Sigmoid colon (tissue), 4 donors: ENCODE results near the gene ADGRA3.

Source experiments
- EP300 ChIP-seq, 4 donors: sonication (generic); formaldehyde crosslinking; IDR thresholded peaks; one replicate each; pipeline ENCODE4 v1.6.1; 2017; ENCODE audit warnings: antibody characterized with exemption in 4 of 4
- POLR2A ChIP-seq, 2 donors: fragments of 450-650 bp; IDR thresholded peaks; one replicate each; pipeline ENCODE4 v1.6.1; 2016; ENCODE audit warnings: antibody characterized with exemption in 2 of 2, mild to moderate bottlenecking in 2 of 2, moderate library complexity in 2 of 2
- TF ChIP-seq, protein P1 (sequence below), 4 experiments: fragments of 450-650 bp in 3 of 4; fragments of 200-600 bp in 1 of 4; IDR thresholded peaks; one replicate each; pipeline ENCODE4 v1.5.1; 2016 to 2019; ENCODE audit warnings: antibody characterized with exemption in 4 of 4, mild to moderate bottlenecking in 3 of 4, moderate library complexity in 2 of 4

DNA sequence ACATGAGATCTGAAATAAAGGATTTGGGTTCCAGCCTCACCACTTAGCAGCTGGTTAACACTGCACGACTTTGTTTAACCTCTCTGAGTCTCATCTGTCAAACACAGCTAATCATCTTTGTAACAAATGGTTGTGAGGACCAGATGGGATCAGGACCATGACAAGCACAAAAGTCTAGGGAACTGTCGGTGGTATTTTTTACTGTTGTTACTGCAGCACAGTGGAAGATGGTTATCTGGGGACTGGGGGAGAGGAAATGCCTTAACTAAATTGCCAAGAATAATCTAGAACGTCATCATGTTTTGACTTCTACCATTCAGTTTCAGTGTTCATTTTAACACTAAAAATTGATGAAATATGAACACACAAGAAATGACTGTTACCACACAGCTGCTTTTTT is 99.5 kb downstream of the ADGRA3 start:
- TF ChIP-seq, protein P1, sequence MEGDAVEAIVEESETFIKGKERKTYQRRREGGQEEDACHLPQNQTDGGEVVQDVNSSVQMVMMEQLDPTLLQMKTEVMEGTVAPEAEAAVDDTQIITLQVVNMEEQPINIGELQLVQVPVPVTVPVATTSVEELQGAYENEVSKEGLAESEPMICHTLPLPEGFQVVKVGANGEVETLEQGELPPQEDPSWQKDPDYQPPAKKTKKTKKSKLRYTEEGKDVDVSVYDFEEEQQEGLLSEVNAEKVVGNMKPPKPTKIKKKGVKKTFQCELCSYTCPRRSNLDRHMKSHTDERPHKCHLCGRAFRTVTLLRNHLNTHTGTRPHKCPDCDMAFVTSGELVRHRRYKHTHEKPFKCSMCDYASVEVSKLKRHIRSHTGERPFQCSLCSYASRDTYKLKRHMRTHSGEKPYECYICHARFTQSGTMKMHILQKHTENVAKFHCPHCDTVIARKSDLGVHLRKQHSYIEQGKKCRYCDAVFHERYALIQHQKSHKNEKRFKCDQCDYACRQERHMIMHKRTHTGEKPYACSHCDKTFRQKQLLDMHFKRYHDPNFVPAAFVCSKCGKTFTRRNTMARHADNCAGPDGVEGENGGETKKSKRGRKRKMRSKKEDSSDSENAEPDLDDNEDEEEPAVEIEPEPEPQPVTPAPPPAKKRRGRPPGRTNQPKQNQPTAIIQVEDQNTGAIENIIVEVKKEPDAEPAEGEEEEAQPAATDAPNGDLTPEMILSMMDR (IDR thresholded peaks at IDR 0.05) = no peak
- no peak for TF ChIP-seq POLR2A (IDR thresholded peaks at IDR 0.05)
- TF ChIP-seq EP300 (IDR thresholded peaks at IDR 0.05) = no peak
